Liver (tissue), 9 donors: ENCODE measurements around the gene RHOD. TPM values are rescaled to one million over a fixed set of nuclear protein-coding genes. Genes with fewer than 3 reads are reported as not detected.

Source experiments
- DNase-seq: peaks from one replicate; pipeline ENCODE4 v3.0.0-alpha.2; 2017; ENCODE audit warnings: low spot score
- H3K27ac ChIP-seq, 2 donors: one replicate each; pipeline ENCODE4 v1.7.0; 2013; ENCODE audit warnings: inconsistent platforms in 2 of 2, low read length in 2 of 2, control low read depth in 1 of 2, low read depth in 1 of 2, mild to moderate bottlenecking in 1 of 2
- H3K27me3 ChIP-seq, 4 donors: one replicate each; pipeline versions ENCODE4 v1.6.1 to v1.7.0; 2013; ENCODE audit warnings: low read length in 3 of 4, inconsistent platforms in 1 of 4, mild to moderate bottlenecking in 1 of 4, moderate library complexity in 1 of 4; ENCODE audit not compliant: control insufficient read depth in 4 of 4, insufficient read depth in 4 of 4
- H3K36me3 ChIP-seq, 4 donors: one replicate each; pipeline versions ENCODE4 v1.6.1 to v1.7.0; 2013; ENCODE audit warnings: low read length in 3 of 4, mild to moderate bottlenecking in 3 of 4, low read depth in 1 of 4, moderate library complexity in 1 of 4; ENCODE audit not compliant: control insufficient read depth in 4 of 4, insufficient read depth in 3 of 4
- H3K4me1 ChIP-seq, 4 donors: one replicate each; pipeline versions ENCODE4 v1.6.1 to v1.7.0; 2013; ENCODE audit warnings: low read length in 3 of 4, mild to moderate bottlenecking in 3 of 4, moderate library complexity in 1 of 4; ENCODE audit not compliant: control insufficient read depth in 4 of 4, insufficient read depth in 4 of 4
- H3K4me3 ChIP-seq, 3 donors: one replicate each; pipeline versions ENCODE4 v1.6.1 to v1.7.0; 2013; ENCODE audit warnings: low read length in 3 of 3, control low read depth in 1 of 3, low read depth in 1 of 3, mild to moderate bottlenecking in 1 of 3
- H3K9ac ChIP-seq, 2 donors: one replicate each; pipeline ENCODE4 v1.7.0; 2013; ENCODE audit warnings: low read length in 2 of 2, mild to moderate bottlenecking in 2 of 2, moderate library complexity in 2 of 2, control low read depth in 1 of 2, low read depth in 1 of 2
- H3K9me3 ChIP-seq, 4 donors: one replicate each; pipeline versions ENCODE4 v1.6.1 to v1.7.0; 2013; ENCODE audit warnings: low read length in 3 of 4; ENCODE audit not compliant: control insufficient read depth in 4 of 4
- ATF3 ChIP-seq: IDR thresholded peaks from 2 replicates; pipeline ENCODE4 v1.6.1; 2016; ENCODE audit warnings: antibody characterized with exemption
- CTCF ChIP-seq: fragments of 150-350 bp; IDR thresholded peaks from 2 replicates; pipeline ENCODE4 v1.5.1; 2017; ENCODE audit warnings: improper control_type of control experiment, low read depth, low read length; ENCODE audit not compliant: missing input control
- EGR1 ChIP-seq, 2 donors: IDR thresholded peaks; 2 replicates each; pipeline ENCODE4 v1.6.1; 2016 to 2018; ENCODE audit warnings: antibody characterized with exemption in 2 of 2, low read depth in 2 of 2
- FOXA1 ChIP-seq: IDR thresholded peaks from 2 replicates; pipeline ENCODE4 v1.6.1; 2016; ENCODE audit warnings: antibody characterized with exemption
- FOXA2 ChIP-seq: IDR thresholded peaks from 2 replicates; pipeline ENCODE4 v1.6.1; 2016; ENCODE audit warnings: antibody characterized with exemption
- GABPA ChIP-seq, 2 donors: IDR thresholded peaks in 1 of 2; conservative IDR thresholded peaks in 1 of 2; 2 replicates each; pipeline ENCODE4 v1.6.1; 2016; ENCODE audit warnings: antibody characterized with exemption in 2 of 2, mild to moderate bottlenecking in 1 of 2, moderate library complexity in 1 of 2
- HNF4A ChIP-seq, 2 donors: conservative IDR thresholded peaks; 2 replicates each; pipeline ENCODE4 v1.6.1; 2016; ENCODE audit warnings: antibody characterized with exemption in 2 of 2, mild to moderate bottlenecking in 2 of 2
- HNF4G ChIP-seq: IDR thresholded peaks from 2 replicates; pipeline ENCODE4 v1.6.1; 2016; ENCODE audit warnings: antibody characterized with exemption
- JUND ChIP-seq, 2 donors: IDR thresholded peaks; 2 replicates each; pipeline ENCODE4 v1.6.1; 2016; ENCODE audit warnings: antibody characterized with exemption in 2 of 2
- NR2F2 ChIP-seq: IDR thresholded peaks from 2 replicates; pipeline ENCODE4 v1.6.1; 2016; ENCODE audit warnings: antibody characterized with exemption
- REST ChIP-seq: IDR thresholded peaks from 2 replicates; pipeline ENCODE4 v1.6.1; 2016; ENCODE audit warnings: antibody characterized with exemption, mild to moderate bottlenecking
- RXRA ChIP-seq, 2 donors: IDR thresholded peaks; 2 replicates each; pipeline ENCODE4 v1.6.1; 2017 to 2018; ENCODE audit warnings: antibody characterized with exemption in 2 of 2, mild to moderate bottlenecking in 1 of 2
- SP1 ChIP-seq: IDR thresholded peaks from 2 replicates; pipeline ENCODE4 v1.6.1; 2018; ENCODE audit warnings: antibody characterized with exemption, mild to moderate bottlenecking
- TAF1 ChIP-seq: conservative IDR thresholded peaks from 2 replicates; pipeline ENCODE4 v1.6.1; 2016; ENCODE audit warnings: antibody characterized with exemption, mild to moderate bottlenecking
- YY1 ChIP-seq: IDR thresholded peaks from 2 replicates; pipeline ENCODE4 v1.6.1; 2016; ENCODE audit warnings: antibody characterized with exemption, mild to moderate bottlenecking
- ZBTB33 ChIP-seq: IDR thresholded peaks from 2 replicates; pipeline ENCODE4 v1.6.1; 2016; ENCODE audit warnings: antibody characterized with exemption
- WGBS: extraction: QIAGEN DNeasy Blood & Tissue Kit; methylation state at CpG from one replicate; pipeline ENCODE4 v1.1.7; 2013; 5-methylcytosine and 5-hydroxymethylcytosine counted together
- polyA plus RNA-seq, 2 donors: library from polyadenylated mRNA; stranded (reverse) in 1 of 2; unstranded in 1 of 2; fragments of 200-250 nt in 1 of 2; fragments of >200 nt in 1 of 2; fragmentation: Nextera tagmentation in 1 of 2; extraction: Ambion mirVana in 1 of 2; gene quantifications; one replicate each; pipeline versions ENCODE4 v1.2.1 to v1.2.3, GENCODE V29; 2013 to 2015
- total RNA-seq, 2 donors: library from RNA; depleted of rRNA; stranded (reverse); fragments of >200 nt; gene quantifications; one replicate each; pipeline ENCODE4 v1.2.3, GENCODE V29; 2014
- donor health status: healthy.
- donor health status: healthy.
- donor health status: healthy.
- donor health status: healthy.
- donor health status: healthy.

Gene RHOD
- total and polyA plus RNA-seq, 4 donors = 7.8 to 50.7 (median 33.2) TPM

- H3K4me1 ChIP-seq = peaks cover 0 to 13% (median 3%) of the 10 kb centered on the region in 4 donors
- H3K27ac ChIP-seq = no peak overlapping the region
- H3K36me3 ChIP-seq = no peaks in the 10 kb centered on the region
- no peak for DNase-seq
- no peaks in the 10 kb centered on the region for H3K9me3 ChIP-seq
- H3K9ac ChIP-seq = no peak overlapping the region
- no peak overlapping the region for H3K4me3 ChIP-seq
- no peaks in the 10 kb centered on the region for H3K27me3 ChIP-seq
- TF ChIP-seq YY1 (no peak), GABPA (IDR thresholded peaks at IDR 0.05 in 1 of 2, conservative IDR thresholded peaks at IDR 0.05 in 1 of 2) (no peak), TAF1 (no peak), RXRA (IDR thresholded peaks at IDR 0.05) (no peak), CTCF (no peak), HNF4A (conservative IDR thresholded peaks at IDR 0.05) (no peak), ATF3 (no peak), FOXA2 (no peak), EGR1 (IDR thresholded peaks at IDR 0.05; ENCODE audit: low read depth in 2 of 2) (no peak), HNF4G (no peak), ZBTB33 (no peak), JUND (IDR thresholded peaks at IDR 0.05) (no peak), SP1 (no peak), NR2F2 (no peak), FOXA1 (no peak), REST (no peak)
- 87% methylated on average over 7 of the region's 7 CpGs for WGBS
Measured at GRCh38 chr11:67010296-67010905, 46.2 kb upstream of the RHOD start.

- Histone ChIP-seq H3K9me3 (no peaks in the 10 kb centered on the region), H3K4me3 (no peak overlapping the region), H3K9ac (no peak overlapping the region), H3K27ac (no peak overlapping the region), H3K36me3 (no peaks in the 10 kb centered on the region), H3K4me1 (peaks cover 0 to 9% (median 3%) of the 10 kb centered on the region in 4 donors), H3K27me3 (no peaks in the 10 kb centered on the region)
- TF ChIP-seq FOXA1 = no peak
- TF ChIP-seq NR2F2 = no peak
- no peak for TF ChIP-seq EGR1 (IDR thresholded peaks at IDR 0.05; ENCODE audit: low read depth in 2 of 2)
- TF ChIP-seq TAF1 = no peak
- TF ChIP-seq YY1 = no peak
- no peak for TF ChIP-seq GABPA (IDR thresholded peaks at IDR 0.05 in 1 of 2, conservative IDR thresholded peaks at IDR 0.05 in 1 of 2)
- 92% methylated on average over 11 of the region's 11 CpGs for WGBS
- DNase-seq = no peak
Measured at GRCh38 chr11:67013511-67014045, 43.1 kb upstream of the RHOD start.
